IPS-20b (cell line): ENCODE measurements around the gene KCND1.

ENCODE experiments used
- H3K27ac ChIP-seq: one replicate; pipeline ENCODE4 v1.5.1; 2013; ENCODE audit warnings: low read length
- H3K27me3 ChIP-seq: 2 replicates; pipeline ENCODE4 v1.6.1; 2013; ENCODE audit warnings: mild to moderate bottlenecking, low read length, inconsistent platforms; ENCODE audit not compliant: insufficient read depth
- H3K36me3 ChIP-seq: 2 replicates; pipeline ENCODE4 v1.6.1; 2013; ENCODE audit warnings: low read depth, mild to moderate bottlenecking, inconsistent platforms, low read length, moderate library complexity; ENCODE audit not compliant: insufficient read depth
- H3K4me1 ChIP-seq: 2 replicates; pipeline ENCODE4 v1.6.1; 2013; ENCODE audit warnings: mild to moderate bottlenecking, control low read depth, inconsistent platforms, low read length, moderate library complexity; ENCODE audit not compliant: insufficient read depth
- H3K4me3 ChIP-seq: 2 replicates; pipeline ENCODE4 v1.5.1; 2013; ENCODE audit warnings: mild to moderate bottlenecking, low read length, inconsistent platforms
- H3K9ac ChIP-seq: 2 replicates; pipeline ENCODE4 v1.6.1; 2013; ENCODE audit warnings: low read depth, mild to moderate bottlenecking, inconsistent platforms, low read length, moderate library complexity
- H3K9me3 ChIP-seq: 2 replicates; pipeline ENCODE4 v1.6.1; 2013; ENCODE audit warnings: mild to moderate bottlenecking, low read depth, low read length, inconsistent platforms; ENCODE audit not compliant: insufficient read depth

The KCND1 gene

DNA sequence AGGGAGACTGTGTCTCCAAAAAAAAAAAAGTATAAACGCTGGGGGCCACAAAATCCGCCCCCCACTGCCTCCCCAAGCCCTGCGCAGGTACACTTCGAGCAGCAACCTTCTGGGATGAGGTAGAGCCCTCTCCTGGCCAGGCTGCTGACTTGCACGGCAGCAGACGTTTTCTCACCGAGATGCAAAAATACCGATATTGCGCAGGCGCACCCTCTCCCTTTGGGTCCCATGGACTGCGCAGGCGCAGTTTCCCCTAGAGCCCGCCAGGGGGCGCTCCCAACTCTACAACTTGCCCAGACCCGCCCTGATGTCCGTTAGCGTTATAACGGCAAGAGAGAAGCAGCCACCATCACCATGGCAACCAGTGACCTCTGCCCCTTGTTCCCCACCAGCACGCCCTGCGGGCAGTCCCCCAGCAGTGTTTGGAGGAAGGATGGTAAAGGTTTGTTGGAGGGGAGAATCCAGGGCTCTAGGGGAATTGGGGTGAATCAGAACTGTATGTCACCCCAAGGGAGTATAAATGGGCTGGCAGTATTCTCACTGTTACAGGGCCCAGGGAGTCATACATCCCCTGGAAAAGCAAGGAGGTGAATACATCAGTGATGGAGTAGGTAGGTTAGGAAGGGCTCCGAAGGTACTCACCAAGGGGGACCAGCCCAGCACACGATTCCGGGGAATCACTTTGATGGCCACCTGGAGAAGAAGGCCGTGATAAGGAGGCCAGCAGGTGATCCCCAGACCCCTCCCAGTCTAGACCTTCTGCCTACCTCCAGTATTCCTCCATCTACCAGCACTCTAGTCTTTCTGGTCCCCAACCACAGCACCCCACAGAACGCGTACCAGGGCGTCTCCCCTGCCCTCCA, 54.3 kb downstream of the KCND1 start:
- Histone ChIP-seq H3K36me3 (peaks cover 51% of the 10 kb centered on the region), H3K4me1 (peaks cover 12% of the 10 kb centered on the region), H3K27me3 (no peaks in the 10 kb centered on the region), H3K9me3 (no peaks in the 10 kb centered on the region), H3K9ac (peak overlapping the region; percentile 85; the same call in 1 of the 2 replicates), H3K4me3 (peak overlapping the region; percentile 89), H3K27ac (peak overlapping the region; percentile 5)

DNA sequence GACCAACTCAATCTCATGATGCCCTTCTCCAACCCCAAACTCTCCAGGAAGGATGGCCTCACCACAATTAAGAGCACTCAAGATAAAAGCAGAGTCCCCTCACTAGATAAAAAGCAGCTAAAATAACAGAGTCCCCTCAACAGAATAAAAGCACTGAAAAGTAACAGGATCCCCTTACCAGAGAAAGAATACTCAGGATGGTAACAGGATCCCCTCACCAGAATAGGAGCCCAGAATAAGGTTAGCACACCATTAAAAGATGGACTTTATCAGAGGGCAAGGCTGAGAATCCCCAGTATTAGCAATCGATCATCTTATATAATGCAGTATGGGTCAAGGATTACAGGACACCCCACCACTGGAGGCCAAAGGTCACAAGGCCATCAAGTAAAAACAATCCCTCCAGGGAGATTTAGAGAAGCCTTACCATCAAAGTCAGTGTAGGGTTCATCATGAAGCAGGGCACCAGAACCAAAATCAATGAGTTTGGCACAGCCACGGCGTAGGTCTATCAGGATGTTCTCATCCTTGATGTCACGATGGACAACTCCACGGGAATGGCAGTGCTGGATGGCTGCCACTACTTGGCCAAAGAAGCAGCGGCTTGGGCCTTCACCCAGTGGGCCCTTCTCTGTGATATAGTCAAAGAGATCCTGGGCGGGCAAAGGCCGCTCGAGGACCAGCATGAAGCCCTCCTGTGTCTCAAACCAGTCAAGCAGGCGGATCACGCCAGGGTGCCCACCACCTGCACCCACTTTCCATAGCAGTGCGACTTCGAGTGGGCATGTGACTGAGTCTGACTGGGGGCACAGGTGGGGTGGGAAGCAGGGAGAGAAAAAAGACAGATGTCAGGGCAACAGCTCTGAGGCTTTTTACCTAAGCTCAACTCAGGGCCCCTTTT, 56.8 kb downstream of the KCND1 start:
- Histone ChIP-seq H3K9ac (no peak overlapping the region), H3K4me3 (peak overlapping the region; percentile 89; the same call in 1 of the 2 replicates), H3K9me3 (no peaks in the 10 kb centered on the region), H3K27ac (no peak overlapping the region), H3K27me3 (no peaks in the 10 kb centered on the region), H3K4me1 (peaks cover 2% of the 10 kb centered on the region; the same call in 1 of the 2 replicates), H3K36me3 (peaks cover 46% of the 10 kb centered on the region)

DNA sequence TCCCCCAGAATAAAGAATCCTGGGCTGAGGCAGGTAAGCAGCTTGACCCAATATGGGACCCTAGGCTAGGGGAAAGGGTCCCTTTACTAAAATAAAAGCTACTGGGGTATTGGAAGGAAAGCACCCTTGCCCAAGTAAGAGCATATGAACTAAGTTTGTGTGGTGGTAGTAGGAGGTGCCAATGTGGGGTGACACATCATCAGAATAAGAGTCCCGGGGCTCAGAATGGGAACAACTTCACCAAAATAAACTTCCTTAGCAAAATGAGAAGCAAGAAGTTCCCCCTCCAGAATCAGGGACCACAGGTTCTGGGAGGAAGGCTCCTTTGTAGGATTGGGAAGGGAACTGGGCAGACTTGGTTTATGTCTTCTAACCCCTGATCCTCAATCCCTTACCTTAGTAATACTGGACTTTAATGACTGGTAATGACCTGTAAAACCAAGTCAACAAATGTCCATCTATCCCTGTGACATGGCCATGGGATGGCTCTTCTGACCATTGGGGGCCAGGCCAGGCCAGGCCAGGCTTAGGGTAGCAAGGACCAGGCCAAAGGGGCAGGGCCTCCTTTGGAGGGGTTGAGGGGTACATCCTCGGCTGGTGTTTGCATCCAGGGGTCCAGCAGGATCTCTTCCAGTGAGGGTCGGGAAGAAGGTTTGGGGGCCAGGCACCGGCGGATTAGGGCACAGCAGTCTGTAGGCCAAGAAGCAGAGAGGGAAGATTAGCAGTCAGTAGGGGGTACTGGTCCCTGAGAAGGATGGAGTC, 57.9 kb downstream of the KCND1 start:
- no peak overlapping the region for H3K27ac ChIP-seq
- no peaks in the 10 kb centered on the region for H3K27me3 ChIP-seq
- peak overlapping the region; percentile 22; the same call in 1 of the 2 replicates for H3K4me3 ChIP-seq
- no peak overlapping the region for H3K9ac ChIP-seq
- H3K36me3 ChIP-seq: peaks cover 46% of the 10 kb centered on the region
- H3K9me3 ChIP-seq: no peaks in the 10 kb centered on the region
- no peaks in the 10 kb centered on the region for H3K4me1 ChIP-seq

DNA sequence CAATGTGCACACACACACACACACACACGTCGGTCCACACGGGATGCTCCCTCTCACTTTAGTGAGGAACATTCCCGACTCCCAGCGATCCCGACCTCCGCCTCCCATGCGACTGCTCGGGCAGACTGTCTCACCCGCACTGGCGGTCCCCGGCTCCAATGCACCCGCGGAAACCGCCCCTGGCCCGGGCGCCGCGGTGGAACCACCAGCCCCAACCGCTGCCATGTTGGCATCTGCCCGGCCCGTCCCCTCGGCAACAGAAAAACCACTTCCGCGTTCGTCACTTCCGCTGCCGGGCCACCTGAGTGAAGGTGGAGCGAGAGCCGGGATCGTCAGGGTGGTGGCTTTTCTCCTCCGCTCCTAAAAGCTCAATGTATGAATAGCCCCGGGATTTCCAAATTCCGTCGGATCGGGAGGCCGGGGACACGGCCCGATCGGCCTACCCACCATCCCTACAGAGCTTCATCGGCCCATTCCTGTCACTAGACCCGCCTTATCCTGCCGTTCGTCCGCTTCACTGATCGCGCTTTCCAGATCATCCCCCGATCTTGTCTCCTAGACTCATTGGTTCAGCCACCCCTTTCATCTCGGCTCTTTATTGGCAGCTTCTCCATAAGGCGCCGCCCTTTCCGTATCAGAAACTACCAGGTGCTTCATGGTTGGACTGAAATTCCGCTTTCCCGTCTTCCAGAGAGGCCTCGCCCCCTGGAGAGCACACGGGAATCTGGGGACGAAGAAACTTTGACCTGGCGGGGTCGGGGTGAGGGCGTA, 60.0 kb downstream of the KCND1 start, which contains the start of gene SLC35A2:
Gene SLC35A2, minus strand, starts transcription at position 235 of the 771 bp plus-strand sequence. Its CDS starts 10 bp downstream, at position 225.
- Histone ChIP-seq H3K27ac (no peak within 1 kb of the TSS), H3K36me3 (peaks cover 39% of the 10 kb centered on the region), H3K9me3 (no peaks in the 10 kb centered on the region), H3K4me1 (no peaks in the 10 kb centered on the region), H3K4me3 (peak within 1 kb of the TSS; percentile 81), H3K9ac (peak within 1 kb of the TSS; percentile 82), H3K27me3 (no peaks in the 10 kb centered on the region)
